Keratinocyte (primary cell): ENCODE results near the gene NTNG1. TPM values are rescaled to one million over a fixed set of nuclear protein-coding genes. Genes with fewer than 3 reads are reported as not detected.

Source experiments
- DNase-seq: peaks from one replicate; pipeline ENCODE4 v3.0.0-alpha.2; 2011; ENCODE audit warnings: low read depth, missing footprints, low spot score
- FAIRE-seq: peaks from 2 replicates; lab custom pipeline; 2011; peaks lifted over from hg19 to GRCh38; lab: Jason Lieb, UNC
- H2AFZ ChIP-seq: 2 replicates; pipeline ENCODE4 v1.6.0; 2012; ENCODE audit warnings: low read length, control low read depth, inconsistent platforms; ENCODE audit not compliant: control insufficient read depth
- H3K27ac ChIP-seq: 2 replicates; pipeline ENCODE4 v1.5.1; 2011; ENCODE audit warnings: low read length; ENCODE audit not compliant: control insufficient read depth, insufficient read depth
- H3K27me3 ChIP-seq: 3 replicates; pipeline ENCODE4 v1.6.0; 2011; ENCODE audit warnings: low read length; ENCODE audit not compliant: control insufficient read depth, insufficient read depth; ENCODE audit errors: extremely low read depth
- H3K36me3 ChIP-seq, 2 experiments: 2 replicates in 1 of 2; 3 replicates in 1 of 2; pipeline ENCODE4 v1.5.1; 2011; ENCODE audit warnings: low read length in 2 of 2, mild to moderate bottlenecking in 1 of 2; ENCODE audit not compliant: control insufficient read depth in 2 of 2, insufficient read depth in 2 of 2; ENCODE audit errors: extremely low read depth in 1 of 2
- H3K4me1 ChIP-seq: 3 replicates; pipeline ENCODE4 v1.5.1; 2011; ENCODE audit warnings: low read length; ENCODE audit not compliant: control insufficient read depth, insufficient read depth; ENCODE audit errors: extremely low read depth
- H3K4me2 ChIP-seq: 3 replicates; pipeline ENCODE4 v1.6.0; 2011; ENCODE audit warnings: low read depth, low read length; ENCODE audit not compliant: control insufficient read depth, insufficient read depth; ENCODE audit errors: extremely low read depth
- H3K4me3 ChIP-seq, 3 experiments: fragments of 200-600 bp in 1 of 3; sonication (generic) in 1 of 3; 2 replicates in 2 of 3; 3 replicates in 1 of 3; pipeline ENCODE4 v1.5.1; 2011 to 2016; ENCODE audit warnings: low read length in 3 of 3, mild to moderate bottlenecking in 3 of 3, control low read depth in 2 of 3, inconsistent platforms in 1 of 3, low read depth in 1 of 3, mixed read lengths in 1 of 3, mixed run types in 1 of 3, moderate library complexity in 1 of 3; ENCODE audit not compliant: control insufficient read depth in 2 of 3, insufficient read depth in 2 of 3; ENCODE audit errors: extremely low read depth in 1 of 3
- H3K79me2 ChIP-seq: 2 replicates; pipeline ENCODE4 v1.6.0; 2012; ENCODE audit warnings: low read length; ENCODE audit not compliant: control insufficient read depth, insufficient read depth
- H3K9ac ChIP-seq: 3 replicates; pipeline ENCODE4 v1.6.0; 2011; ENCODE audit warnings: low read length; ENCODE audit not compliant: control insufficient read depth, insufficient read depth; ENCODE audit errors: extremely low read depth
- H3K9me1 ChIP-seq: 3 replicates; pipeline ENCODE4 v1.6.0; 2011; ENCODE audit warnings: low read length; ENCODE audit not compliant: control insufficient read depth, insufficient read depth; ENCODE audit errors: extremely low read depth
- H3K9me3 ChIP-seq: 2 replicates; pipeline ENCODE4 v1.5.1; 2012; ENCODE audit warnings: low read depth, low read length; ENCODE audit not compliant: control insufficient read depth
- H4K20me1 ChIP-seq: 3 replicates; pipeline ENCODE4 v1.6.0; 2011; ENCODE audit warnings: low read length; ENCODE audit not compliant: control insufficient read depth, insufficient read depth; ENCODE audit errors: extremely low read depth
- CTCF ChIP-seq, 3 experiments: IDR thresholded peaks in 1 of 3; conservative IDR thresholded peaks in 1 of 3; optimal IDR thresholded peaks in 1 of 3; 2 replicates in 2 of 3; 3 replicates in 1 of 3; pipeline versions ENCODE3 to v1.5.1; 2011; ENCODE audit warnings: low read length in 3 of 3, mild to moderate bottlenecking in 3 of 3, moderate library complexity in 2 of 3, control low read depth in 1 of 3, inconsistent platforms in 1 of 3; ENCODE audit not compliant: insufficient read depth in 2 of 3; ENCODE audit errors: extremely low read depth in 1 of 3
- EZH2 ChIP-seq: IDR thresholded peaks from one replicate; pipeline ENCODE4 v1.6.1; 2012; ENCODE audit warnings: inconsistent platforms, mild to moderate bottlenecking, low read length, moderate library complexity
- dilution Hi-C: fragments of 300-500 bp; cut with MboI; formaldehyde crosslinking; loops from one replicate; pipeline ENCODE4 v1.7.0; 2020; ENCODE audit warnings: low sequenced_read_pairs; ENCODE audit not compliant: extremely low pct_ligation_motif_present
- polyA plus RNA-seq, 5 experiments: library from polyadenylated mRNA; depleted of rRNA in 3 of 5; stranded (reverse) in 3 of 5; stranded (forward) in 1 of 5; unstranded in 1 of 5; fragments of >200 nt; gene quantifications; 1 replicate in 1 of 5; 2 replicates in 3 of 5; 3 replicates in 1 of 5; pipeline versions ENCODE4 v1.2.1 to v1.2.3, GENCODE V29; 2011 to 2012; ENCODE audit warnings: missing spikeins in 2 of 5, low read depth in 1 of 5, low replicate concordance in 1 of 5

The NTNG1 gene
- polyA plus RNA-seq, 1 donor (not counting 4 experiments of a cell fraction or from before 2014, with no cell fraction given), result 8.1 TPM

- no peak overlapping the region for H3K9ac ChIP-seq
- H3K9me1 ChIP-seq, result no peaks in the 10 kb centered on the region
- H2AFZ ChIP-seq, result no peak overlapping the region
- DNase-seq, result no peak
- H3K4me2 ChIP-seq, result no peak overlapping the region
- TF ChIP-seq CTCF (optimal IDR thresholded peaks at IDR 0.05 in 1 of 3, IDR thresholded peaks at IDR 0.05 in 1 of 3, conservative IDR thresholded peaks at IDR 0.05 in 1 of 3; ENCODE audit: extremely low read depth in 1 of 3, insufficient read depth in 2 of 3, low read length in 3 of 3) (no peak), EZH2 (no peak)
- no peaks in the 10 kb centered on the region for H3K36me3 ChIP-seq
- H3K4me3 ChIP-seq, result no peak overlapping the region
- H3K27ac ChIP-seq, result no peak overlapping the region
- no peak for FAIRE-seq
- no peaks in the 10 kb centered on the region for H3K79me2 ChIP-seq
- no peaks in the 10 kb centered on the region for H3K27me3 ChIP-seq
- no peaks in the 10 kb centered on the region for H4K20me1 ChIP-seq
- dilution Hi-C loops, result no loop called here
- no peaks in the 10 kb centered on the region for H3K4me1 ChIP-seq
- no peaks in the 10 kb centered on the region for H3K9me3 ChIP-seq
Measured at GRCh38 chr1:107293901-107294613, 153.2 kb downstream of the NTNG1 start.

GRCh38 chr1:107294686-107295085 lies 153.8 kb downstream of the NTNG1 start:
- DNase-seq (no peak), FAIRE-seq (no peak)
- H2AFZ ChIP-seq, result no peak overlapping the region
- H3K4me3 ChIP-seq, result no peak overlapping the region
- H3K9me1 ChIP-seq, result no peaks in the 10 kb centered on the region
- H3K27me3 ChIP-seq, result no peaks in the 10 kb centered on the region
- H3K4me2 ChIP-seq, result no peak overlapping the region
- dilution Hi-C loops, result no loop called here
- H3K9ac ChIP-seq, result no peak overlapping the region
- no peaks in the 10 kb centered on the region for H3K36me3 ChIP-seq
- H4K20me1 ChIP-seq, result no peaks in the 10 kb centered on the region
- no peaks in the 10 kb centered on the region for H3K4me1 ChIP-seq
- no peaks in the 10 kb centered on the region for H3K9me3 ChIP-seq
- no peak overlapping the region for H3K27ac ChIP-seq
- no peaks in the 10 kb centered on the region for H3K79me2 ChIP-seq
- TF ChIP-seq EZH2 (no peak), CTCF (optimal IDR thresholded peaks at IDR 0.05 in 1 of 3, IDR thresholded peaks at IDR 0.05 in 1 of 3, conservative IDR thresholded peaks at IDR 0.05 in 1 of 3; ENCODE audit: extremely low read depth in 1 of 3, insufficient read depth in 2 of 3, low read length in 3 of 3) (no peak)
